H1 (cell line): ENCODE measurements around the gene TYRP1. TPM values are rescaled to one million over a fixed set of nuclear protein-coding genes. Genes with fewer than 3 reads are reported as not detected.

Experiments
- CTCF ChIA-PET: fragments of 300-600 bp; sonication (Branson Sonifier 250); formaldehyde crosslinking; loops from one replicate; lab custom pipeline; 2021; ENCODE audit not compliant: partially characterized antibody; lab: Charles Lee
- POLR2A ChIA-PET: fragments of 300-600 bp; sonication (Branson Sonifier 250); formaldehyde crosslinking; loops from one replicate; lab custom pipeline; 2021; ENCODE audit warnings: inconsistent platforms; ENCODE audit not compliant: partially characterized antibody; lab: Charles Lee
- DNase-seq, 2 experiments: peaks; one replicate each; pipeline versions ENCODE4 v3.0.0 to v3.0.0-alpha.2; 2010 to 2022; ENCODE audit warnings: low spot score in 2 of 2, low read depth in 1 of 2, mixed read lengths in 1 of 2
- FAIRE-seq: peaks from 2 replicates; lab custom pipeline; 2011; peaks lifted over from hg19 to GRCh38; lab: Jason Lieb, UNC
- H2AFZ ChIP-seq: 2 replicates; pipeline ENCODE4 v1.8.1; 2012; ENCODE audit warnings: low read length, inconsistent platforms
- H2AK5ac ChIP-seq: 2 replicates; pipeline ENCODE4 v1.6.1; 2013; ENCODE audit warnings: low read depth, low read length
- H2BK120ac ChIP-seq: replicated peaks from 2 replicates; pipeline ENCODE3; 2013; ENCODE audit warnings: low read depth, low read length, inconsistent platforms
- H2BK12ac ChIP-seq: 2 replicates; pipeline ENCODE4 v1.6.1; 2013; ENCODE audit warnings: low read depth, low read length
- H2BK15ac ChIP-seq: 2 replicates; pipeline ENCODE4 v1.6.1; 2013; ENCODE audit warnings: low read length
- H2BK20ac ChIP-seq: 2 replicates; pipeline ENCODE4 v1.6.1; 2013; ENCODE audit warnings: low read length
- H2BK5ac ChIP-seq: 2 replicates; pipeline ENCODE4 v1.6.1; 2013; ENCODE audit warnings: low read depth, low read length
- H3K14ac ChIP-seq: 2 replicates; pipeline ENCODE4 v1.6.1; 2013; ENCODE audit warnings: inconsistent platforms; ENCODE audit not compliant: insufficient read length
- H3K18ac ChIP-seq: 2 replicates; pipeline ENCODE4 v1.6.1; 2013; ENCODE audit warnings: low read length; ENCODE audit errors: extremely low read depth
- H3K23ac ChIP-seq: 2 replicates; pipeline ENCODE4 v1.6.1; 2013; ENCODE audit warnings: inconsistent platforms; ENCODE audit not compliant: insufficient read length
- H3K23me2 ChIP-seq: 2 replicates; pipeline ENCODE4 v1.6.1; 2013; ENCODE audit warnings: low read depth, low read length
- H3K27ac ChIP-seq: 2 replicates; pipeline ENCODE4 v1.6.1; 2011; ENCODE audit warnings: low read depth, low read length, inconsistent platforms
- H3K27me3 ChIP-seq, 4 experiments: replicated peaks in 1 of 4; 1 replicate in 1 of 4; 2 replicates in 3 of 4; pipeline versions ENCODE4 v1.6.1 to v1.8.1; 2011 to 2013; ENCODE audit warnings: low read length in 3 of 4, mild to moderate bottlenecking in 3 of 4, inconsistent platforms in 2 of 4, mixed read lengths in 2 of 4, moderate library complexity in 1 of 4; ENCODE audit not compliant: control insufficient read depth in 3 of 4, insufficient read depth in 3 of 4; ENCODE audit errors: extremely low read depth in 1 of 4
- H3K36me3 ChIP-seq, 4 experiments: 2 replicates each; pipeline versions ENCODE4 v1.6.1 to v1.8.1; 2011 to 2013; ENCODE audit warnings: mild to moderate bottlenecking in 4 of 4, low read length in 3 of 4, moderate library complexity in 2 of 4, control low read depth in 1 of 4, inconsistent platforms in 1 of 4; ENCODE audit not compliant: insufficient read depth in 4 of 4, control insufficient read depth in 2 of 4
- H3K4ac ChIP-seq: replicated peaks from 2 replicates; pipeline ENCODE3; 2013; ENCODE audit warnings: low read length, low read depth, mixed read lengths, inconsistent platforms; ENCODE audit not compliant: insufficient read length
- H3K4me1 ChIP-seq, 4 experiments: replicated peaks in 1 of 4; 1 replicate in 1 of 4; 2 replicates in 3 of 4; pipeline versions ENCODE4 v1.6.1 to v1.8.1; 2011 to 2013; ENCODE audit warnings: low read length in 3 of 4, inconsistent platforms in 2 of 4, mixed read lengths in 1 of 4; ENCODE audit not compliant: insufficient read depth in 4 of 4, control insufficient read depth in 3 of 4
- H3K4me2 ChIP-seq, 2 experiments: 2 replicates each; pipeline versions ENCODE4 v1.6.1 to v1.8.1; 2011 to 2013; ENCODE audit warnings: low read depth in 2 of 2, low read length in 2 of 2, control low read depth in 1 of 2, inconsistent platforms in 1 of 2, mild to moderate bottlenecking in 1 of 2; ENCODE audit not compliant: insufficient read depth in 1 of 2
- H3K4me3 ChIP-seq, 4 experiments: fragments of 200-600, 300-600 bp in 1 of 4; sonication (generic), shearing (Covaris generic), sonication (Bioruptor Twin) in 1 of 4; 2 replicates each; pipeline versions ENCODE4 v1.5.1 to v1.8.1; 2011 to 2016; ENCODE audit warnings: low read length in 4 of 4, low read depth in 3 of 4, control low read depth in 2 of 4, inconsistent platforms in 2 of 4, mild to moderate bottlenecking in 2 of 4, mixed read lengths in 1 of 4, moderate library complexity in 1 of 4; ENCODE audit not compliant: insufficient read depth in 2 of 4; ENCODE audit errors: extremely low read depth in 1 of 4
- H3K56ac ChIP-seq: replicated peaks from 2 replicates; pipeline ENCODE3; 2013; ENCODE audit warnings: low read depth, mild to moderate bottlenecking, mixed read lengths, low read length, inconsistent platforms; ENCODE audit not compliant: insufficient read length
- H3K79me1 ChIP-seq: 2 replicates; pipeline ENCODE4 v1.6.1; 2013; ENCODE audit warnings: low read depth, low read length, control low read depth
- H3K79me2 ChIP-seq, 2 experiments: 2 replicates each; pipeline versions ENCODE4 v1.6.1 to v1.8.1; 2012 to 2013; ENCODE audit warnings: low read length in 2 of 2, mild to moderate bottlenecking in 2 of 2, inconsistent platforms in 1 of 2; ENCODE audit not compliant: insufficient read depth in 2 of 2, control insufficient read depth in 1 of 2
- H3K9ac ChIP-seq, 4 experiments: replicated peaks in 1 of 4; 1 replicate in 1 of 4; 2 replicates in 3 of 4; pipeline versions ENCODE4 v1.6.1 to v1.8.1; 2011 to 2013; ENCODE audit warnings: low read depth in 3 of 4, low read length in 3 of 4, control low read depth in 2 of 4, mild to moderate bottlenecking in 2 of 4, moderate library complexity in 2 of 4, inconsistent platforms in 1 of 4; ENCODE audit errors: extremely low read depth in 1 of 4
- H3K9me3 ChIP-seq, 2 experiments: 2 replicates each; pipeline versions ENCODE4 v1.6.1 to v1.8.1; 2012 to 2013; ENCODE audit warnings: mild to moderate bottlenecking in 2 of 2, moderate library complexity in 2 of 2, control low read depth in 1 of 2, inconsistent platforms in 1 of 2, low read depth in 1 of 2, low read length in 1 of 2, mixed read lengths in 1 of 2; ENCODE audit not compliant: insufficient read depth in 2 of 2
- H4K20me1 ChIP-seq, 2 experiments: replicated peaks in 1 of 2; 2 replicates each; pipeline versions ENCODE3 to v1.8.1; 2011 to 2013; ENCODE audit warnings: inconsistent platforms in 2 of 2, low read length in 2 of 2, mild to moderate bottlenecking in 1 of 2; ENCODE audit not compliant: insufficient read depth in 2 of 2, control insufficient read depth in 1 of 2
- H4K5ac ChIP-seq: 2 replicates; pipeline ENCODE4 v1.6.1; 2013; ENCODE audit warnings: low read length, low read depth, mixed read lengths, inconsistent platforms; ENCODE audit not compliant: insufficient read length
- H4K8ac ChIP-seq: 2 replicates; pipeline ENCODE4 v1.8.0; 2013; ENCODE audit warnings: mild to moderate bottlenecking, moderate library complexity, low read length, inconsistent platforms; ENCODE audit not compliant: insufficient read depth; ENCODE audit errors: extremely low read depth
- H4K91ac ChIP-seq: replicated peaks from 2 replicates; pipeline ENCODE3; 2013; ENCODE audit warnings: low read length, mixed read lengths, inconsistent platforms; ENCODE audit not compliant: insufficient read length
- ASH2L ChIP-seq: fragments of 200-600, 300-600 bp; sonication (generic); IDR thresholded peaks from one replicate; pipeline ENCODE4 v1.7.1; 2017; ENCODE audit warnings: low read length
- CEBPB ChIP-seq: IDR thresholded peaks from 2 replicates; pipeline ENCODE4 v1.6.1; 2012; ENCODE audit warnings: low read depth, low read length
- RBBP5 ChIP-seq: IDR thresholded peaks from 2 replicates; pipeline ENCODE4 v1.7.1; 2012; ENCODE audit warnings: low read depth, mild to moderate bottlenecking, inconsistent platforms, low read length, moderate library complexity, borderline replicate concordance
- SRF ChIP-seq: IDR thresholded peaks from 2 replicates; pipeline ENCODE4 v1.6.1; 2011; ENCODE audit warnings: mild to moderate bottlenecking, low read depth, low read length, moderate library complexity
- TEAD4 ChIP-seq: IDR thresholded peaks from 2 replicates; pipeline ENCODE4 v1.6.1; 2012; ENCODE audit warnings: low read depth, low read length, inconsistent platforms, mixed read lengths
- WGBS, 2 experiments: shearing (Covaris generic) in 1 of 2; methylation state at CpG; one replicate each; pipeline versions ENCODE4 v1.1.6 to v1.1.7; 2013 to 2015; ENCODE audit warnings: low lambda C conversion rate in 2 of 2, mixed read lengths in 2 of 2, inconsistent platforms in 1 of 2, low coverage in 1 of 2, missing lambda C conversion rate in 1 of 2; ENCODE audit not compliant: insufficient replicate concordance in 2 of 2, insufficient coverage in 1 of 2, insufficient read length in 1 of 2; ENCODE audit errors: extremely low coverage in 1 of 2, missing lambda C conversion rate in 1 of 2; 5-methylcytosine and 5-hydroxymethylcytosine counted together
- polyA plus RNA-seq, 7 experiments: library from polyadenylated mRNA; depleted of rRNA in 3 of 7; stranded (reverse) in 5 of 7; unstranded in 2 of 7; fragments of >200 nt in 5 of 7; fragments of 200-250 nt in 2 of 7; gene quantifications; 1 replicate in 5 of 7; 2 replicates in 1 of 7; 4 replicates in 1 of 7; pipeline versions ENCODE4 v1.2.1 to v1.2.3, GENCODE V29; 2011 to 2013; ENCODE audit warnings: missing spikeins in 2 of 7, mixed read lengths in 2 of 7
- total RNA-seq: library from RNA; stranded (reverse); fragmentation: NEBNext Ultra II Directional; extraction: Animal tissue kit (Norgen Biotek cat#: 25700); gene quantifications from 2 replicates; pipeline ENCODE4 v1.2.1, GENCODE V29; 2021

Gene TYRP1
- total and polyA plus RNA-seq, 2 of the 8 experiments (the other 6 are each of a cell fraction or from before 2014, with no cell fraction given), result 0.15 TPM; not detected in 1

GRCh38 chr9:12718482-12719026 lies 25.4 kb downstream of the TYRP1 start:
- Histone ChIP-seq H4K5ac (peak overlapping the region; percentile 57), H4K20me1 (no peaks in the 10 kb centered on the region), H2BK12ac (peak overlapping the region; percentile 45; the same call in 1 of the 2 replicates), H3K27me3 (no peaks in the 10 kb centered on the region), H3K9ac (peak overlapping the region in 1 of 4 experiments; percentile 28; a peak in 2 of 7 replicates), H3K4me3 (peak overlapping the region in 3 of 4 experiments; percentile 24 to 47 (median 26); a peak in 5 of 8 replicates), H3K18ac (peak overlapping the region; percentile 56; the same call in 1 of the 2 replicates), H3K14ac (no peak overlapping the region), H3K56ac (no peak overlapping the region), H3K4me1 (peaks cover 0 to 8% (median 3%) of the 10 kb centered on the region in 4 experiments; a peak in 4 of 7 replicates), H3K4me2 (peak overlapping the region; percentile 77 to 79), H2BK5ac (peak overlapping the region; percentile 84), H3K36me3 (no peaks in the 10 kb centered on the region), H2BK20ac (peak overlapping the region; percentile 82; the same call in 1 of the 2 replicates), H3K23me2 (no peaks in the 10 kb centered on the region), H3K79me2 (no peaks in the 10 kb centered on the region), H2AK5ac (no peak overlapping the region), H2AFZ (peak overlapping the region; percentile 100), H2BK15ac (no peak overlapping the region), H2BK120ac (no peak overlapping the region), H4K91ac (peak overlapping the region; percentile 42), H3K79me1 (no peaks in the 10 kb centered on the region), H3K27ac (no peak overlapping the region; the same call in 1 of the 2 replicates), H3K9me3 (no peaks in the 10 kb centered on the region), H3K4ac (no peak overlapping the region), H3K23ac (no peak overlapping the region), H4K8ac (no peak overlapping the region)
- peak; percentile 43 to 60 for DNase-seq
- WGBS, 2 experiments, result 20% methylated on average over 7 of the region's 7 CpGs; no CpG with 5 or more reads in 1 of the 2 experiments
- TF ChIP-seq ASH2L (peak; percentile 86), TEAD4 (peak; percentile 66; the same call in 1 of the 2 replicates), CEBPB (0 out of 2 replicates have a peak, but pooled peaks have one; percentile 21), SRF (no peak), RBBP5 (peak; percentile 77)
- ChIA-PET CTCF (interaction anchor here (0.8 to 2.5 kb wide), 20 partner anchors 10 to 370 kb away, joined by 3 to 15 read pairs (median 4); partner anchors contain the start of gene LURAP1L), POLR2A (interaction anchor here (1.0 to 1.2 kb wide), 2 partner anchors 237 to 315 kb away, joined by 3 to 4 read pairs; no protein-coding TSS in a partner anchor)
- FAIRE-seq, result peak; percentile 81
